Stimulated activated CD4-positive, alpha-beta T cell treated with anti-CD3 and anti-CD28 coated beads, Interleukin-2, amount 100 ng/mL, for 4 hours (primary cell): ENCODE results near the gene COX7A1.
"Not testable (repeated sequence)": the region's sequence is repeated elsewhere in the genome, so short reads cannot be mapped to it uniquely, and the experiment has no call there.

Source experiments
- DNase-seq: peaks from one replicate; pipeline ENCODE4 v3.0.0-alpha.2; 2020; ENCODE audit warnings: low read depth

Gene COX7A1

DNA sequence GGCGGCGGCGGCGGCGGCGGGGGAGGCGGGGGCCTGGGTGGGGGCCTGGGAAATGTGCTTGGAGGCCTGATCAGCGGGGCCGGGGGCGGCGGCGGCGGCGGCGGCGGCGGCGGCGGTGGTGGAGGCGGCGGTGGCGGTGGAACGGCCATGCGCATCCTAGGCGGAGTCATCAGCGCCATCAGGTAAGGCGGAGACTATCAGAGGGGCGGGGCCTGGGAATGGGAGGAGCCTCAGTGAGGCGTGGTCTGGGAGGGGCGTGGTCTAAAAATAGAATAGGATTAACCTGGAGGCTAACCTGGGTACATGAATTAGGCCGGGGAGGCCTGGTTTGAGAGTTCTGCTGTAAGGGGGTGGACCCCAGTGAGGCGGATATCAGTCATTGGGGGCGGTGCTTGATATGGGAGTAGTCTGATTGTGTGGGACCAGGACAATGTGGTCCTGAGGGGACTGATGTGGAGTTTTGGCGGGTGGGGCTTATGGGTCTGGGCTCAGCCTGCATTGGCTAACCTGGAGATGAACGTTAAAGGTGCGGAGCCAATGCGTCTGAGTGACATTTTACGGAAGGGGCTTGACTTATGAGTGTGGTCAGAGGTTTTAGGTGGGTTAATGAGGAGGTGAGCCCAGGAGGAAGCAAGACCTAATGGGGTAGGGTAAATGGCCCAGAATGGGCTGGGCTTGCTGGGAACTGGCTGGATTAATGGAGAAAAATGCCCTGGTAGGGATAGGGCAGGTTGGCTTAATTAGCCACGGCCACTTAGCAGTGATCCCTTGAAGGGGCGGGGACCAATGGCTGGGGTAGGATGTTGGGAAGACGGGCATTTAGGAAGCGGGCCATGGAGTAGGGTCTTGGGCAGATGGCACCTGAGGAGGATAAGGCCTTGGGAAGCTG, 11.0 kb downstream of the COX7A1 start:
- peak; percentile 85 for DNase-seq

DNA sequence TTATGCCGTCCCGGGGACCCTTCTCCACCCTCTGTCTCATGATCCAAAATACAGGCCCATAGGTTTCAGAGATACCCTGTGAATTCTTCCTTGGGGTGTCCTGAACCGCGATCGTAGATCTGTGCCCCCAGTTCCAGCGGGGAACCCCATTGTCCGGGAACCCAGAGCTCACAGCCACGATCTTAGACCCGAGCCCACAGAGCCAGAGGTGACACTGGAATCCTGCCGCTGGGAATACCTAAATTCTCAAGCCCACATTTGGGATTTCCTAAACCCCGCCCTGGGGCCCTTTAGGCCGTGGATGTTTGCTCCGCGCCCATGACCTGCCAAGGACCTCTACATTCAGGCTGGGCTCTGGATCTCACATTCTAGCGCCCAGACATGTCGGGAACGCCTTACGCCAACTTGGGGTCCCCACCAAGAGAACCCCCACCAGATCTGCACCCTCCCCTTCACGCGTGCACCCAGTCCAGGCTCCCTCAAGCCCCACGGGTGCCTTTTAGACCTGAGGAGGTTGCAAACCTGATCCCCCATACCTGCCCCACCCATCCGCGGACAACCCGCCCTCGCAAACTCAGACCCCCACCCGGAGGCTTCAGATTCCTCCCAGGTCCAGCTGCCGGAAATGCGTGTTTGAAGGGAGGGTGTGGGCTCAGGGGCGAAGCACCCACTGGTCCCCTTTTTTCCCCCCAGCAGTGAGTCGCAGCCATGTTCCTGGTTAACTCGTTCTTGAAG, 11.8 kb downstream of the COX7A1 start:
- no peak for DNase-seq

DNA sequence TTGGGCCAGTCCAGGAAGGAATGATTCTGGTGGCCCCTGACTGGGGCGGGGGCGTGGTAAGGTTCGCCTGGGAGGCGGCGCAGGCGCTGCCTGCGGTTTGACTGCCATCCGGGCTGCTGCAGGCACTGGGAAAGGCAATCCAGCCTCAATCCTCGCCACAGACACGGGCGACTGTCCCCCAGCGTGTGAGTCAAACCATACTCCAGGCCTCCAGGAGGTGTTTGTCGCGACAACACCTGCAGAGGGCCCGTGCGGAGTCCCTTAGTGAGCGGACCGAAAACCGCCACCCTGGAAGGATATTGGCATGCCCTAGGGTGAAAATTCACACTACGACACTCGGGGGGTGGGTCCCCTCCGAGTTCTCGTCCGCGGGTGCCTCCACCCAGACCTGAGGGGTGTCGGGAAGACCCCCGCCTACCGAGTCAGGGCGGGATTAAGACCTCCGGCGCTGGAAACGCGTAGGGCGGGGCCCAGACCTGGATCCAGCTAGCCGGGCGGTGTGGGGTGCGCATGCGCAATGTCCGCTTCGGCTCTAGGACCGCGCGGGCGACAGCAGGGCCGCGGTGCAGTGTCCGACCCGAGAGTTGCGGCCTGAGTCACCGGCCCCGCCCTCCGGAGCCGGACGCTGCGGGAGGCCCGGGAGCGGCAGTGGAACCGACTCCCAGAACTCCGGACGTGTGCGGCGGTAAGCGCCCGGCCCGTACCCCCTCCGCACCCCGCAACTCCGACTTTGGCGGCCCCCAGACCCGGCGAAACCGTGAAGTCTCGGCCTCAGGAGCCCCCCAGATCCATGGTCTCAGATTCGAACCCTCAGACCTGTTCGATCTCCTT, 12.6 kb downstream of the COX7A1 start, which contains the start of gene CAPNS1:
CAPNS1 (plus strand) TSS at position 594 of the 831 bp plus-strand sequence. CDS start 946 bp downstream, outside the sequence.
- DNase-seq: peak; percentile 85

DNA sequence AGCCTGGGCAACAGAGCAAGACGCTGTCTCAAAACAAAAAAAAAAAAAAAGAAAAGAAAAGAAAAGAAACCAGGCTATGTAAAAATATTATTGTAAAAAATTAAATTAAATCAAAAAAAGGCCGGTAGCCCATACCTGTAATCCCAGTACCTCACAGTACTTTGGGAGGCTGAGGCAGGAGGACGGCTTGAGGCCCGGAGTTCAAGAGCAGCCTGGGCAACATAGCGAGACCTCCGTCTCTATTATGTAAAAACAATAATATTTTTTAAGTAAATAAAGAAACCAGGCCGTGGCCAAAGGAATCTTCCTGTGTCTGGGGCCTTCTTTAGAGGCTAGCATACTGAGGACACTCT, 13.2 kb downstream of the COX7A1 start:
- DNase-seq: no peak

DNA sequence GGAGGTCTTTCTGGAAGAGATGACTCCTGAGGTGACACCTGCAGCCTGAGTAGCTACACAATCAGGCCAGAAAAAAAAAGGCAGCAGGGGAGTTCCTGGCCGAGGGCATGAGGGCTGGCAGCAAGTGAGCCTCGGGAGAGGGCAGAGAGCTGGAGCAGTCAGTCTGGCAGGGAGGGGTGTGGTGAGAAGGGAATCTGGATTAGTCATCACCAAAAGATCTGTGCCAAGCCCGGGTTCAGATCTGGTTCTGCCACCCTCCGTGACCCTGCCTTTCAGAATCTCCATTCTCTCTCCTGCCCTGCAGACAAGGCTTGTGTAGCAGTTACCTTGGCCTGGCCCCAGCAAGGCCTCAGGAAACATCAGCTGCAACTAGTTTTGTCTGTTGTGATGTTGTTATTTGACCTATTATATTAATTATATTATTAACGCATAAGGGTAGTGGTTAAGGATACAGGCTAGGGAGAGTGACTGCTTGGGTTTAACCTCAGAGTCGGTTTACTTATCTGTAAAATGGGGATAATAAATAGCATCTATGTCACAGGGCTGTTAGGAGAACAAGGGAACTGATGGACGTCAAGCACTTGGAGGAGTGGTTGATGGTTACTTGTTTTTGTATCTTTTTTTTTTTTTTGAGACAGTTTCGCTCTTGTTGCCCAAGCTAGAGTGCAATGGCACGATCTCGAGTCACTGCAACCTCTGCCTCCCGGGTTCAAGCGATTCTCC, 15.1 kb downstream of the COX7A1 start:
- DNase-seq: no peak

DNA sequence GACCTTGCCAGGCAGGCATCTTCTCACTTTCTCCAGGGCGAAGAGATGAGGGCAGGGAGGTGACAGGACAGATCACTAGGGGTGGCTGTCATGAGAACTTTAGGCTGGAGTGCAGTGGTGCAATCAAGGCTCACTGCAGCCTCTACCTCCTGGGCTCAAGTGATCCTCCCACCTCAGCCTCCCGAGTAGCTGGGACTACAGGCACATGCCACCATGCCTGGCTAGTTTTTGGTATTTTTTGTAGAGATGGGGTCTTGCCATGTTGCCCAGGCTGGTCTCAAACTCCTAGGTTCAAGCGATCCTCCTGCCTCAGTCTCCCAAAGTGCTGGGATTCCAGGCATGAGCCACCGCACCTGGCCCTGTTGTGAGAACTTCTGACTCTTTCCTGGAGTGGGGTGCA, 17.4 kb downstream of the COX7A1 start:
- DNase-seq: not testable (repeated sequence)

DNA sequence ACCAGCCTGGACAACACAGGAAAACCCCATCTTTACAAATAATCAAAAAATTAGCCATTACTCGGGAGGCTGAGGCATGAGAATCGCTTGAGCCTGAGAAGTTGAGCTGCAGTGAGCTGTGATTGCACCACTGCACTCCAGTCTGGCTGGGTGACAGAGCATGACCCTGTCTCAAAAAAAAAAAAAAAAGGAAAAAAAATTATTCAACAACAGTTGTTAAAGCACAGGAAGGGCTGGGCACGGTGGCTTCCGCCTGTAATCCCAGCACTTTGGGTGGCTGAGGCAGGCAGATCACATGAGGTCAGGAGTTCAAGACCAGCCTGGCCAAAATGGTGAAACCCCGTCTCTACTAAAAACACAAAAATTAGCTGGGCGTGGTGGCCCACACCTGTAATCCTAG, 21.0 kb downstream of the COX7A1 start:
- not testable (repeated sequence) for DNase-seq

DNA sequence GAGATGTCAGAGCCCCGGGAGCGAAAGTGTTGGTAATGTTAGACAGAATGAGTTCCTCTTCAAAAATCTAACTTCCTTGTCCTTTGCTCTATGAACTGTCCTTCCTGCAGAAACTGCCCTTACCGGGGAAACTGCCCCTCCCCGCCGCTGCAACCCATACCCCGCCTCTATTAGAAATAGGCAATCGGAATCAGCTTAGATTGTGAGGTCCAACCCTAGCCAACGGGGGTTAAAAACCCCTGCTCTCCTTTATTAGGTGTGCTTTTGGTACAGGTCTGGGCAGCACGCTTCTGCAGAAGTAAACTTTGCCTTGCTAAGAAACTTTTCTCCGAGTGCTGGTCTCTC, 23.9 kb downstream of the COX7A1 start:
- DNase-seq: no peak

DNA sequence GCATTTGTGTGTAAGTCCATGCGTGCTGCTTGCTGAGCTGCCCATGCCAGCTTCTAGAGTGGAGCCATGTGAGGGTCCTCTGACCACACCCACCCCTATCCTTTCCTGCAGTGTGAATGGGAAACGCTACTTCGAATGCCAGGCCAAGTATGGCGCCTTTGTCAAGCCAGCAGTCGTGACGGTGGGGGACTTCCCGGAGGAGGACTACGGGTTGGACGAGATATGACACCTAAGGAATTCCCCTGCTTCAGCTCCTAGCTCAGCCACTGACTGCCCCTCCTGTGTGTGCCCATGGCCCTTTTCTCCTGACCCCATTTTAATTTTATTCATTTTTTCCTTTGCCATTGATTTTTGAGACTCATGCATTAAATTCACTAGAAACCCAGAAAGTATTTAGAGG, 26.7 kb downstream of the COX7A1 start:
- no peak for DNase-seq

DNA sequence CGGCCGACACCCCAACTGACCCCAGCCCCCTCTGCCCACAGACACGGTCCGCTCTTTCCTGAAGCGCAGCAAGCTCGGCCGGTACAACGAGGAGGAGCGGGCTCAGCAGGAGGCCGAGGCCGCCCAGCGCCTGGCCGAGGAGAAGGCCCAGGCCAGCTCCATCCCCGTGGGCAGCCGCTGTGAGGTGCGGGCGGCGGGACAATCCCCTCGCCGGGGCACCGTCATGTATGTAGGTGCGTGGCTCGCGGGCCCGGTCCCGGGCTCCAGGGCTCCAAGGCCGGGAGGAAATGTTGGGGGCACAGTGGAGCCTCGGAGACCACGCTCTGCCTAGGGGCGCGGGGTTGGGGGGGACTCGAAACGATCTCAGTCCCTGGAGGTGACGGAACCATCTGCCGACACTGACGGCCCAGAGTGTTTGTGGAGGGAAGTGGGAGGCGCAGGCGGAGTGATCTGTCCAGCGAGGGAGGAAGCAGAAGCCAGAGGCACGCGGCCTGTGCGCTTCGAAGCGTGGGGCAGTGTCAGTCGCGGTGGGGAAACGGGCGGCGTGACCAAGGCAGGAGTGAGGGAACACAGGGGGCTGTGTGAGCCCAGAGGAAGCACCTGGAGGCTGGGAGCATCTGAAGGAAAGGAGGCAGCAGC, 30.6 kb downstream of the COX7A1 start:
- DNase-seq: no peak

DNA sequence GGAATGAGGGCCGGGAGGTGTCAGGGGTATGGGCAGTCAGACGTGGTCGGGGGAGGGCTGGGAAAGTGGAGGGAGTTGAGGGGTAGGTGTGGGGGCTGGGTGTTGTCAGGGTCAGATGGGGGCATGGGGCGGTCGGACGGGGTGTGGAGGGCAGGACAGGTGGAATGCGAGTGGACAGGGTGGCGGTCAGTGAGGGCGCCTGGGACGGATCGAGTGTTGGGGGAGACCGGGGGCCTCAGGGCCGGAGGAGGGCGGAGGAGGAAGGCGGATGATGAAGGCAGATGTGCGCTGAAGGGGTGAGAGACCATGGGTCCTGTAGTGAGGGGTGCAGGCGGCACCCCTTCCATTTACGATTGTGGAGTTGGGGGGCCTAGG, 31.3 kb downstream of the COX7A1 start:
- DNase-seq: no peak

DNA sequence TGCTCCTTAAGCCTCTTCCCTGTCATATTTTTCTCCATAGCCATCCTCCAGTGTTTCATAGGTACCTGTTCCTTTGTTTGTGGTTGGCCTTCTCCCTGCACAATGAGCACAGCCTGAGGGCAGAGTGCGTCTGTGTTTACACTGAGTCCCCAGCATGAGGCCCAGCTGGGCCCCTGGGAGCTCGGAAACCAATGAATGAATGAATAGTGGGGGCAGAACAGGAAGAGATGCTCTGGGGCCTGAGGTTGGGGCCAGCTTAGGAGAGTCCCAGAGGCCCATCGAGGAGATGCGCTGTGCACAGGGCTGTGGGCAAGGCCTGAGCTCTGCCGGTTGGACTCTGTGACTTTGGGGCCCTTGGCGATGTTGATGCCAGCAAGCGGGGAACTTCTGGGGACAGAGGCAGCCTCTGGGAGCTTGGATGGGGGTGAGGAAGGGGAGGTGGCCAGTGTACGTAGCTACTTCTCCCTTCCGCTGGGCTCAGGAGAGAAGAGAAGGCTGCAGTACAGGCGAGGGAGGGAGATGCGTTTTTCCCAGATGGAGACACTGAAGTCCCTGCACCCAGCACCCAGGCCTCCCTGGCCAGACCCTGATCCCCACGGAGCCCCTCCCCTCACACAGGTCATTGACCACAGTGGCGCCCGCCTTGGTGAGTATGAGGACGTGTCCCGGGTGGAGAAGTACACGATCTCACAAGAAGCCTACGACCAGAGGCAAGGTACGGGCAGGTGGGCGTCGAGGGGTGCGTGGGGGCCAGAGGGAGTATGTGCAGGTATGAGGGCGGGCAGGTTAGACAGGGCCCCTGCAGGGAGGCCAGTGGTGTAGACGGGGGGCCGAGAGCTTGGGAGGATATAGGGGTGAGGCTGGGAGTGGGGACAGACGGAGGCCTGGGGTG, 31.9 kb downstream of the COX7A1 start:
- no peak for DNase-seq

DNA sequence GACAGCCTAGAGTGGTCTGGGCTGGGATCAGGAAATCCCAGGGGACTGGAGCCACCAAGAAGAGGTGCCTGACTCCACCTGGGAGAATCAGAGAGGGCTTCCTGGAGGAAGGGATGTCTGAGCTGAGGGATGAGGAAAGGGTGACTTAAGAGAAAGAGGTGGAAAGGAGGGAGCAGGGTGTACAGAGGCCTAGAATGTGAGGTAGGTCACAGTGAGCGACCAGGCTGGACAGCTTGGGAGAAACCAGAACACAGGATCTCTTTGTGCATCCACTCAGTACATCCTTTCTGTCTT, 36.0 kb downstream of the COX7A1 start:
- no peak for DNase-seq

DNA sequence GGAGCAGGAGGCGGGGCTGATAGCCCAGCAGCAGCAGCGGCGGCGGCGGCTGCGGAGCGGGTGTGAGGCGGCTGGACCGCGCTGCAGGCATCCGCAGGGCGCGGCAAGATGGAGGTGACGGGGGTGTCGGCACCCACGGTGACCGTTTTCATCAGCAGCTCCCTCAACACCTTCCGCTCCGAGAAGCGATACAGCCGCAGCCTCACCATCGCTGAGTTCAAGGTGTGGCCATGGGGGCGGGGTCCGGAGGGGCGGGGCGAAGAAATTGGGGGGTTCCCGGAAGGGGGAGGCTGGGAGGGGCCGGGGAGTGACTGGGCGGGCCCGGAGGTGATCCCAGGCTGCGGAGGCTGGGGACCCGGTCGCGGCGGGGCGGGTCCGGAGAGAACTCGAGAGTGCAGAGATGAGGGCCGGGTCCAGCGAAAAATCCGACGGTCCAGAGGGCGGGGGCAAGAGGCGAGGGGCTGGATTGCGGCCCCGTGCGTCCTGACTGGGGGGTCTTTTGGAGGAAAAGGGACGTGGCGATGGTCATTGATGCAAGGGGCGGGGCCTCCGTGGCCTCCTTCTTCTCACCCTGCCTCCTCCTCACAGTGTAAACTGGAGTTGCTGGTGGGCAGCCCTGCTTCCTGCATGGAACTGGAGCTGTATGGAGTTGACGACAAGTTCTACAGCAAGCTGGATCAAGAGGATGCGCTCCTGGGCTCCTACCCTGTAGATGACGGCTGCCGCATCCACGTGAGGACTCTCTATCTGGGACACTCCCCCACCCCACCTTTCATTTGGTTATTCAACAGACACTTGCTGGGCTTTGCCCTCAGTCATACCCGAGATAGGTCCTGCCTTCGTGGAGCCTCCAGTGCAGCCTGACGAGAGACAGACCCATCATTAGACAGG, 36.5 kb downstream of the COX7A1 start, which contains the start of gene TBCB:
TBCB (plus strand) TSS at position 16 of the 891 bp plus-strand sequence; CDS start at position 109, 93 bp downstream.
- peak; percentile 87 for DNase-seq

DNA sequence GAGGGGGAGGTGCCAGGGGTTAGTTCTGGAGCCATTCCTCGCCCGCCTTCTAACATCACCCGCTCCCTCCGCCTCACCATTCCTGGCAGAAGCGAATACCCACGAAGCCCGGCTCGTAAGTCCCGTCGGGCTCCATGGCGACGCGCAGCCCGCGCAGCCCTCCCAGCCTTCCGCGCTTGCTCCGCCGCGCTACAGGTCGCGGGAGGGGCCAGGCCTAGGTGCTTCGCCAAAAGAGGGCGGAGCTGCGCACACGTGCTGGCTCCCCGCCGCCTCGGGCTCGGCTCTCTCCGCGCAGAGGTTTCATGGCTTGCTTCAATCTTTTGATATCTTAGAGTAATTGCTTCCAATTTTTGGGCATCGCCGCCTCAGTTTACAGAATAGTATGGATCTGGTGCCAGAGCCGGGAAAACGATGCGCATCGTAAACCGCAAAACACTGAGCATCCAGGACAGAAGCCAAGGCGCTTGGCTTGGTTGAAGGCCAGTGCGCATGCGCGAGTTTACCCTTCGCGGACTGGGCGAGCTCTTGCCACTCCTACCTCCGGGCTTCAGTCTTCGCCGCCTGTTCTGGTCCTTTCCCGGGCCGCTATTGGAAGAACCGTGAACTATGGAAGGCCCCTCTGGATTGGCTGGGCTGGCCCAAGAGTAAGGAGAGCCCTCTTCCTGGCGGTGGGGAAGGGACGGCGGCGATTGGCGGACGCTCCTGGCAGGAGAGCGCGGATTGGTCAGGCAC, 37.4 kb downstream of the COX7A1 start, which contains the start of gene POLR2I:
POLR2I (minus strand) TSS at position 155 of the 732 bp plus-strand sequence; CDS start at position 136, 19 bp downstream.
- DNase-seq: peak; percentile 97

DNA sequence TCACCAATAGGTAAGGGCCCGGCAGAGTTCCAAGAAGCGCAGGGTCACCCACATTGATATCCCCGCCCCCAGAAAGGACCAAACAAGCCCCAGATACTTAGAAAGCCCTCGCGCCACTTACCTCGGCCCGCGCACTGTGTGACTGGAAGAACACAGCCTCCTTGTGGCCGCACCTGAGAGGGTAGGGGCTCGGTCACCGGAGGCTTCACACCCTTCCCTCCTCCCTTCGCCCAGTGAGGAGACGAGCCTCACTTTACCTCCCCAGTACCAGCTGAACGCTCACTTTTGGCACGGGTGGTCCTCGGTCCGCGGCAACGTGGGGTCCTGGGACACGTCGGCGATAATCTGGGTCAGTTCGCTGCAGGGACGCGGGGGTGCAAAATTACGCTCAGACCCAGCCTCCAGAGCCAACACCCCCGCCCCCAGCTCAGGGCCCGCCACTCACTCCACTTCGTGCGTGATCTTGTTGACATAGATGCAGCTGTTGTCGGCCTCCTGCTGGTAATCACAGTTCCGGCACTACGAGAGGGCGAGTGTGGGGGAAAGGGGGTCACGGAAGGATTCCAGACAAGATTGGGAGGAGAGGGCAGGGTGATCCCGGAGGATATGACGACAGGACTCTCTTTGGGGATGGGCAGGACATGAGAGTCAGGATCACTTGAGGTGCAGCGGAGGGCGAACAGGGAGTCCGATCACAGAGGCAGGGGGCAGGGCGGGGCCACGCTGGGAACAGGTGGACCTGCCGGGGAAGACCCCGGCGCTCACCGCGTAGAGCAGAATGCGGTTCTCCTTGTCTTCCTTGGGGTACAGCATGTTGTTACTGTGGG, 38.1 kb downstream of the COX7A1 start:
- no peak for DNase-seq

DNA sequence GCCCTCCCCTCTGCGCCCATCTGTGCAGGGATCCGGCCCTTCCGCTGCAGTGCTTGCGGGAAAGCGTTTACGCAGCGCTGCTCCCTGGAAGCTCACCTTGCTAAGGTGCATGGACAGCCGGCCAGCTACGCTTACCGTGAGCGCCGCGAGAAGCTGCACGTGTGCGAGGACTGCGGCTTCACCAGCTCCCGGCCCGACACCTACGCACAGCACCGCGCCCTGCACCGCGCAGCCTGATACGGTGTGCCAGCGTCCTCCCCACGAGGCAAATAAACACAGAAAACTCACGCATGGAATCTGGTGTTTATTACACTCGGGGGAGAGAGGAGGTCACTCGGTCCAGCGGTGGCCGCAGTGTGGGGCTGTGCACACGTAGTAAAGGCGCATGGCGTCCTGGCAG, 38.8 kb downstream of the COX7A1 start:
- DNase-seq: no peak

DNA sequence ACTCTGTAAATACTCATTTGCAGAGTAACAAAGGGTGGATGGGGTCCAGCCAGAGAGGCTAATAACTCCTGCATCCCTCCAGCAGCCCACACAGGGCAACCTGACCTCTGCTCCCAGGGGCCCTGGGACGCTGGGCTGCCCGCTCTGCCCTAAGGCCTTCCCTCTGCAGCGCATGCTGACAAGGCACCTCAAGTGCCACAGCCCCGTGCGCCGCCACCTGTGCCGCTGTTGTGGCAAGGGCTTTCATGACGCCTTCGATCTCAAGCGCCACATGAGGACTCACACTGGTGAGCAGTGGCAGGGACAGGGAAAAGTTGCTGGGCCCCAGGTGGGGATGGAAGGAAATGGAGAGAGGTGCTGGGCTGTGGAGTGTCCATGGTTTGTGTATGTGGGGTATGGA, 39.6 kb downstream of the COX7A1 start:
- no peak for DNase-seq
